Fibroblast of villous mesenchyme (primary cell): ENCODE results near the gene MACROD2. TPM values are rescaled to one million over a fixed set of nuclear protein-coding genes. Genes with fewer than 3 reads are reported as not detected.

Experiments used
- DNase-seq: peaks from one replicate; pipeline ENCODE4 v3.0.0-alpha.2; 2010; ENCODE audit warnings: low read depth
- H3K4me3 ChIP-seq: 2 replicates; pipeline ENCODE4 v1.5.1; 2011; ENCODE audit warnings: low read depth, mild to moderate bottlenecking, low read length
- CTCF ChIP-seq: IDR thresholded peaks from 2 replicates; pipeline ENCODE4 v1.5.1; 2012; ENCODE audit warnings: low read depth, mild to moderate bottlenecking, low read length; ENCODE audit not compliant: insufficient read depth
- total RNA-seq: library from RNA; depleted of rRNA; stranded (reverse); fragments of >200 nt; gene quantifications from 2 replicates; pipeline ENCODE4 v1.2.3, GENCODE V29; 2012

MACROD2 gene
- total RNA-seq, 1 donor, result 1.7 TPM

- H3K4me3 ChIP-seq, result no peak overlapping the region
- no peak for DNase-seq
- no peak for TF ChIP-seq CTCF
Observed at GRCh38 chr20:15333170-15333569, 1337.9 kb downstream of the MACROD2 start.

GRCh38 chr20:15336011-15336410, 1340.7 kb downstream of the MACROD2 start:
- no peak for DNase-seq
- H3K4me3 ChIP-seq, result no peak overlapping the region
- TF ChIP-seq CTCF, result no peak

GRCh38 chr20:15336536-15336935, 1341.2 kb downstream of the MACROD2 start:
- no peak overlapping the region for H3K4me3 ChIP-seq
- no peak for TF ChIP-seq CTCF
- no peak for DNase-seq

- H3K4me3 ChIP-seq, result no peak overlapping the region
- no peak for DNase-seq
- no peak for TF ChIP-seq CTCF
Observed at GRCh38 chr20:15339264-15339663, 1343.9 kb downstream of the MACROD2 start.

DNA sequence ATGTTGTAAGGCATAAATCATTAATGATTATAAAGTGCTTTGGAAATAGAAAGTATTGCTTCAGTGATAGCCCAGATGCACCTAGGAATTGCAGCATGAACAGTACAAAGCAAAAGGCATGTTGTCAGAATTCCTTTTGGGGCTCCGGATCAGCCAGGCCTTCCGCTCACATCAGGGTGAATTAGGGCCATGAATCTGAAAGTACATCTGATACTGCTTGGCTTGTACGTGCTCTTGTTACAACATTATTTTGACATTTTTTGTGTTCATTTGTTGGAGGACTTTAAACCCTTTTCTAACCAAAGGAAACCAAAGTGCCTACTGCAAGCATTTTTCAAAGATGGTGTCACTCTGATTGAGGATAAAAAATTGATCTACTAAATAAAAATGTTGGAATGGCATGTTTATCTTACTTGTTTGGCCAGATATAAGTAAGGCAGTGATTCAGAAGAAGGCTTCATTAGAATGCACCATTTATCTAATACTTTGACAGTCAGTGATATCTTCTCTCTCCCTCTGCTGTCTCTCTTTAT, 1347.7 kb downstream of the MACROD2 start:
- H3K4me3 ChIP-seq, result no peak overlapping the region
- TF ChIP-seq CTCF, result no peak
- no peak for DNase-seq

DNA sequence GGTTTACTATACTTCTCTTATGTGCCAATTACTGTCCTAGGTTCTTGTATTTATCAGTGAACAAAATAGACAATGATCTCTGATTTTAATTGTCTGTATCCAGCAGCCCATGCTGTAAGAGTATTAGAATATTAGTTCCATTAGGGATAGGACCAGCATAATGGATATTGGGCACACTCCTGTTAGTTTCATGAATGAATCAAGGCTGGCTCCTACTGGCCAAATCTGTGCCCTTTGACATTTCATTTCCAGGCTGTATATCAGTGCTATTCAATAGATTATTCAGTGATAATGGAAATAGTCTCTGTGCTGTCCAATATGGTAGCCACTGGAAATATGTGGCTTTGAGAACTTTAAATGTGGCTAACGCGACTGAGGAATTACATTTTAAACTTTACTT, 1350.0 kb downstream of the MACROD2 start:
- no peak overlapping the region for H3K4me3 ChIP-seq
- no peak for DNase-seq
- TF ChIP-seq CTCF, result no peak

GRCh38 chr20:15346657-15347280, 1351.5 kb downstream of the MACROD2 start:
- no peak for TF ChIP-seq CTCF
- no peak overlapping the region for H3K4me3 ChIP-seq
- DNase-seq, result no peak
